Measurements from ENCODE around the gene ATXN7.

Gene ATXN7

GRCh38 chr3:63908081-63908736 lies 44.5 kb downstream of the ATXN7 start:
- no peak for DNase-seq (ENCODE audit: low spot score)

GRCh38 chr3:63908776-63909175 lies 45.1 kb downstream of the ATXN7 start:
- no peak for DNase-seq (ENCODE audit: low spot score)

- DNase-seq (ENCODE audit: low spot score), result no peak
Observed at GRCh38 chr3:63909431-63909830, 45.8 kb downstream of the ATXN7 start.

GRCh38 chr3:63910001-63910400 lies 46.3 kb downstream of the ATXN7 start:
- DNase-seq (ENCODE audit: low spot score), result no peak

- peak; percentile 24 for DNase-seq (ENCODE audit: low spot score)
Observed at GRCh38 chr3:63910891-63911290, 47.2 kb downstream of the ATXN7 start.

GRCh38 chr3:63911509-63911872 lies 47.8 kb downstream of the ATXN7 start:
- no peak for DNase-seq (ENCODE audit: low spot score)

GRCh38 chr3:63911873-63912767 lies 48.5 kb downstream of the ATXN7 start, which contains the start of gene SCAANT1:
SCAANT1 (minus strand) TSS chr3:63912383.
- DNase-seq (ENCODE audit: low spot score), result peak; percentile 84

GRCh38 chr3:63912768-63913588 lies 49.3 kb downstream of the ATXN7 start:
- DNase-seq (ENCODE audit: low spot score), result peak; percentile 79

- peak; percentile 78 for DNase-seq (ENCODE audit: low spot score)
Observed at GRCh38 chr3:63914312-63914711, 50.6 kb downstream of the ATXN7 start.

- DNase-seq (ENCODE audit: low spot score), result no peak
Observed at GRCh38 chr3:63918321-63918720, 54.7 kb downstream of the ATXN7 start.

- DNase-seq (ENCODE audit: low spot score), result no peak
Observed at GRCh38 chr3:63920001-63920400, 56.3 kb downstream of the ATXN7 start.

GRCh38 chr3:63921741-63922482 lies 58.2 kb downstream of the ATXN7 start:
- DNase-seq (ENCODE audit: low spot score), result no peak

- no peak for DNase-seq (ENCODE audit: low spot score)
Observed at GRCh38 chr3:63922491-63923199, 59.0 kb downstream of the ATXN7 start.

GRCh38 chr3:63926309-63926708 lies 62.6 kb downstream of the ATXN7 start:
- peak; percentile 68 for DNase-seq (ENCODE audit: low spot score)

- no peak for DNase-seq (ENCODE audit: low spot score)
Observed at GRCh38 chr3:63927422-63928280, 64.0 kb downstream of the ATXN7 start.

GRCh38 chr3:63931290-63931689 lies 67.6 kb downstream of the ATXN7 start:
- DNase-seq (ENCODE audit: low spot score), result no peak

GRCh38 chr3:63932509-63933212 lies 69.0 kb downstream of the ATXN7 start:
- DNase-seq (ENCODE audit: low spot score), result peak; percentile 30

- no peak for DNase-seq (ENCODE audit: low spot score)
Observed at GRCh38 chr3:63933459-63933858, 69.8 kb downstream of the ATXN7 start.

GRCh38 chr3:63934041-63934866 lies 70.6 kb downstream of the ATXN7 start:
- peak; percentile 65 for DNase-seq (ENCODE audit: low spot score)
